GM23338 (cell line): ENCODE data around the gene GPRC5D. TPM values are rescaled to one million over a fixed set of nuclear protein-coding genes. Genes with fewer than 3 reads are reported as not detected.
A peak's percentile ranks its signal among the peaks of the same experiment; 100 is the strongest.

ENCODE experiments used
- ATAC-seq: fragments of 200-7000 bp; cut with Tn5 transposase; 3 replicates; pipeline ENCODE4 v1.9.1; 2020
- DNase-seq: peaks from one replicate; pipeline ENCODE4 v3.0.0-alpha.2; 2015; ENCODE audit warnings: low spot score
- H2AFZ ChIP-seq: fragments of 200-600 bp; sonication (generic); 2 replicates; pipeline ENCODE4 v1.8.0; 2016; ENCODE audit warnings: antibody characterized with exemption, mild to moderate bottlenecking, moderate library complexity
- H3F3A ChIP-seq: fragments of 200-600 bp; sonication (generic); replicated peaks from 2 replicates; pipeline ENCODE4 v1.8.0; 2017; ENCODE audit warnings: antibody characterized with exemption, mixed run types, low read depth
- H3K27ac ChIP-seq: fragments of 200-600 bp; sonication (generic); 2 replicates; pipeline ENCODE4 v1.6.1; 2016; ENCODE audit warnings: low read depth
- H3K27me3 ChIP-seq: fragments of 200-600 bp; sonication (generic); 2 replicates; pipeline ENCODE4 v1.8.0; 2016; ENCODE audit warnings: mild to moderate bottlenecking, mixed run types, moderate library complexity; ENCODE audit not compliant: insufficient read depth
- H3K36me3 ChIP-seq: fragments of 200-600 bp; sonication (generic); 2 replicates; pipeline ENCODE4 v1.8.0; 2016; ENCODE audit warnings: mild to moderate bottlenecking; ENCODE audit not compliant: insufficient read depth
- H3K4me1 ChIP-seq: fragments of 200-600 bp; sonication (generic); 2 replicates; pipeline ENCODE4 v1.8.0; 2016; ENCODE audit warnings: mild to moderate bottlenecking, moderate library complexity; ENCODE audit not compliant: insufficient read depth
- H3K4me2 ChIP-seq: fragments of 200-600 bp; sonication (generic); 2 replicates; pipeline ENCODE4 v1.7.1; 2017; ENCODE audit warnings: mixed run types
- H3K4me3 ChIP-seq: fragments of 200-600 bp; sonication (generic); 2 replicates; pipeline ENCODE4 v1.6.1; 2016; ENCODE audit warnings: mixed run types
- H3K79me2 ChIP-seq: fragments of 200-600 bp; sonication (generic); replicated peaks from 2 replicates; pipeline ENCODE4 v1.8.0; 2017; ENCODE audit warnings: mild to moderate bottlenecking; ENCODE audit not compliant: insufficient read depth
- H3K9me2 ChIP-seq: fragments of 200-600 bp; sonication (generic); 2 replicates; pipeline ENCODE4 v1.8.0; 2017; ENCODE audit not compliant: insufficient read depth
- H4K20me1 ChIP-seq: fragments of 200-600 bp; sonication (generic); replicated peaks from 2 replicates; pipeline ENCODE4 v1.8.0; 2017; ENCODE audit warnings: mild to moderate bottlenecking; ENCODE audit not compliant: insufficient read depth
- H3K27ac Mint-ChIP-seq: 2 replicates; pipeline ENCODE4 v1.8.0; 2020; ENCODE audit warnings: inconsistent platforms, mild to moderate bottlenecking, moderate library complexity, mixed read lengths
- H3K27me3 Mint-ChIP-seq: 3 replicates; pipeline ENCODE4 v1.8.0; 2022; ENCODE audit warnings: low read depth, mild to moderate bottlenecking, moderate library complexity, mixed read lengths, inconsistent platforms; ENCODE audit not compliant: insufficient read depth, poor library complexity
- H3K36me3 Mint-ChIP-seq: 3 replicates; pipeline ENCODE4 v1.8.0; 2021; ENCODE audit warnings: low read depth, mild to moderate bottlenecking, inconsistent platforms, moderate library complexity, mixed read lengths
- H3K4me1 Mint-ChIP-seq: 3 replicates; pipeline ENCODE4 v1.8.0; 2020; ENCODE audit warnings: mild to moderate bottlenecking, inconsistent platforms, mixed read lengths
- H3K4me3 Mint-ChIP-seq: 3 replicates; pipeline ENCODE4 v1.8.0; 2021; ENCODE audit warnings: moderate library complexity, mild to moderate bottlenecking, inconsistent platforms, mixed read lengths
- H3K9me3 Mint-ChIP-seq: 3 replicates; pipeline ENCODE4 v1.8.0; 2020; ENCODE audit warnings: moderate library complexity, mild to moderate bottlenecking, inconsistent platforms, mixed read lengths
- CTCF ChIP-seq, 2 experiments: fragments of 200-600 bp in 1 of 2; sonication (generic) in 1 of 2; conservative IDR thresholded peaks; 2 replicates each; pipeline versions ENCODE4 v1.5.1 to v1.6.1; 2016 to 2017; ENCODE audit warnings: antibody characterized with exemption in 2 of 2, low read depth in 2 of 2, mild to moderate bottlenecking in 2 of 2, moderate library complexity in 1 of 2
- EZH2 ChIP-seq: fragments of 200-600 bp; sonication (generic); IDR thresholded peaks from one replicate; pipeline ENCODE4 v1.8.0; 2017; ENCODE audit warnings: antibody characterized with exemption, mild to moderate bottlenecking, low read depth; ENCODE audit not compliant: unreplicated experiment
- JUNB ChIP-seq: IDR thresholded peaks from one replicate; pipeline ENCODE4 v1.6.1; 2016; ENCODE audit warnings: antibody characterized with exemption; ENCODE audit not compliant: unreplicated experiment
- POLR2AphosphoS5 ChIP-seq: IDR thresholded peaks from 2 replicates; pipeline ENCODE4 v1.6.1; 2016; ENCODE audit warnings: antibody characterized with exemption, low read depth
- REST ChIP-seq: IDR thresholded peaks from one replicate; pipeline ENCODE4 v1.6.1; 2018; ENCODE audit warnings: antibody characterized with exemption; ENCODE audit not compliant: unreplicated experiment
- STAT1 ChIP-seq: IDR thresholded peaks from one replicate; pipeline ENCODE4 v1.6.1; 2016; ENCODE audit warnings: antibody characterized with exemption; ENCODE audit not compliant: unreplicated experiment
- ZNF114 ChIP-seq: fragments of 250-450 bp; sonication (Bioruptor Pico); IDR thresholded peaks from 2 replicates; pipeline ENCODE4 v1.5.0; 2020; ENCODE audit warnings: mild to moderate bottlenecking, moderate library complexity
- ZNF331 ChIP-seq: fragments of 250-450 bp; sonication (Bioruptor Pico); IDR thresholded peaks from 2 replicates; pipeline ENCODE4 v1.5.0; 2020; ENCODE audit warnings: low read depth, mild to moderate bottlenecking, moderate library complexity
- polyA plus RNA-seq: library from polyadenylated mRNA; unstranded; fragments of >200 nt; fragmentation: Nextera tagmentation; extraction: Ambion mirVana; gene quantifications from 2 replicates; pipeline ENCODE4 v1.2.1, GENCODE V29; 2016
- total RNA-seq: library from RNA; depleted of rRNA; stranded (reverse); fragments of >200 nt; shearing (Covaris generic); gene quantifications from 2 replicates; pipeline ENCODE4 v1.2.3, GENCODE V29; 2014
- TF ChIP-seq, protein P1 (sequence below): fragments of 250-450 bp; sonication (Bioruptor Pico); IDR thresholded peaks from 2 replicates; pipeline ENCODE4 v1.5.0; 2020; ENCODE audit warnings: mild to moderate bottlenecking, moderate library complexity

Gene GPRC5D
- total and polyA plus RNA-seq, 2 experiments from 2014 or later, result not detected

DNA sequence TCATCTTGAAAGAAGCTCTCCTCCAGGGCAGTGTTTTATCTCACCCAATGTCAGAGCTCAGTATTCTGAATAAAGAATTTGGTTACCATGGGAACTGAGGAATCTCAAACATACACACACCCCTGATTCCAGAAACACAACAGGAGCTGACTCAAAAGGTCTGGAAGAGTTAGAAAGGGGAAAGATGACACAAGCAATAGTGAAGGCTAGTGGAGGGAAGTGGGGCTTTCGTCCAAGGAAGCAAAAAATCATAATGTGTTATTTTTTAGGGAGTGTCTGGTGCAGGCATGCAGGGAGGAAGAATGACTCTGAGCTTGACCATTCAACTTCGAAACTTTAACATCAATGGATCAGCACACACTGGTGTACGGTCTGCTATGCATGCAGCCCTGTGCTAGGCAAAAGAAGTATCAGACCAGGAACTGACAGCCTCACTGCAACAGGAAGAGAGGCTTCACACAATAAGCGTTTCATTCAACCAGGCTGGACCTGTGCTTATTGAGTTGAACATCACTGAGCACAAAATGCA is 27.8 kb upstream of the GPRC5D start:
- ATAC-seq, result no peak
- Mint-ChIP-seq H3K4me3 (no peak overlapping the region), H3K36me3 (peaks cover 19% of the 10 kb centered on the region), H3K27ac (no peak overlapping the region), H3K9me3 (no peaks in the 10 kb centered on the region), H3K27me3 (no peaks in the 10 kb centered on the region), H3K4me1 (peaks cover 6% of the 10 kb centered on the region; the same call in 1 of the 3 replicates)
- H2AFZ ChIP-seq, result no peak overlapping the region
- H3K36me3 ChIP-seq, result peaks cover 6% of the 10 kb centered on the region
- no peak overlapping the region for H3K4me3 ChIP-seq
- H3K27me3 ChIP-seq, result no peaks in the 10 kb centered on the region
- no peak for TF ChIP-seq JUNB
- no peak for TF ChIP-seq ZNF331 (CRISPR knock-in tag)
- no peak for TF ChIP-seq POLR2AphosphoS5
- TF ChIP-seq STAT1, result no peak
- TF ChIP-seq, protein P1, sequence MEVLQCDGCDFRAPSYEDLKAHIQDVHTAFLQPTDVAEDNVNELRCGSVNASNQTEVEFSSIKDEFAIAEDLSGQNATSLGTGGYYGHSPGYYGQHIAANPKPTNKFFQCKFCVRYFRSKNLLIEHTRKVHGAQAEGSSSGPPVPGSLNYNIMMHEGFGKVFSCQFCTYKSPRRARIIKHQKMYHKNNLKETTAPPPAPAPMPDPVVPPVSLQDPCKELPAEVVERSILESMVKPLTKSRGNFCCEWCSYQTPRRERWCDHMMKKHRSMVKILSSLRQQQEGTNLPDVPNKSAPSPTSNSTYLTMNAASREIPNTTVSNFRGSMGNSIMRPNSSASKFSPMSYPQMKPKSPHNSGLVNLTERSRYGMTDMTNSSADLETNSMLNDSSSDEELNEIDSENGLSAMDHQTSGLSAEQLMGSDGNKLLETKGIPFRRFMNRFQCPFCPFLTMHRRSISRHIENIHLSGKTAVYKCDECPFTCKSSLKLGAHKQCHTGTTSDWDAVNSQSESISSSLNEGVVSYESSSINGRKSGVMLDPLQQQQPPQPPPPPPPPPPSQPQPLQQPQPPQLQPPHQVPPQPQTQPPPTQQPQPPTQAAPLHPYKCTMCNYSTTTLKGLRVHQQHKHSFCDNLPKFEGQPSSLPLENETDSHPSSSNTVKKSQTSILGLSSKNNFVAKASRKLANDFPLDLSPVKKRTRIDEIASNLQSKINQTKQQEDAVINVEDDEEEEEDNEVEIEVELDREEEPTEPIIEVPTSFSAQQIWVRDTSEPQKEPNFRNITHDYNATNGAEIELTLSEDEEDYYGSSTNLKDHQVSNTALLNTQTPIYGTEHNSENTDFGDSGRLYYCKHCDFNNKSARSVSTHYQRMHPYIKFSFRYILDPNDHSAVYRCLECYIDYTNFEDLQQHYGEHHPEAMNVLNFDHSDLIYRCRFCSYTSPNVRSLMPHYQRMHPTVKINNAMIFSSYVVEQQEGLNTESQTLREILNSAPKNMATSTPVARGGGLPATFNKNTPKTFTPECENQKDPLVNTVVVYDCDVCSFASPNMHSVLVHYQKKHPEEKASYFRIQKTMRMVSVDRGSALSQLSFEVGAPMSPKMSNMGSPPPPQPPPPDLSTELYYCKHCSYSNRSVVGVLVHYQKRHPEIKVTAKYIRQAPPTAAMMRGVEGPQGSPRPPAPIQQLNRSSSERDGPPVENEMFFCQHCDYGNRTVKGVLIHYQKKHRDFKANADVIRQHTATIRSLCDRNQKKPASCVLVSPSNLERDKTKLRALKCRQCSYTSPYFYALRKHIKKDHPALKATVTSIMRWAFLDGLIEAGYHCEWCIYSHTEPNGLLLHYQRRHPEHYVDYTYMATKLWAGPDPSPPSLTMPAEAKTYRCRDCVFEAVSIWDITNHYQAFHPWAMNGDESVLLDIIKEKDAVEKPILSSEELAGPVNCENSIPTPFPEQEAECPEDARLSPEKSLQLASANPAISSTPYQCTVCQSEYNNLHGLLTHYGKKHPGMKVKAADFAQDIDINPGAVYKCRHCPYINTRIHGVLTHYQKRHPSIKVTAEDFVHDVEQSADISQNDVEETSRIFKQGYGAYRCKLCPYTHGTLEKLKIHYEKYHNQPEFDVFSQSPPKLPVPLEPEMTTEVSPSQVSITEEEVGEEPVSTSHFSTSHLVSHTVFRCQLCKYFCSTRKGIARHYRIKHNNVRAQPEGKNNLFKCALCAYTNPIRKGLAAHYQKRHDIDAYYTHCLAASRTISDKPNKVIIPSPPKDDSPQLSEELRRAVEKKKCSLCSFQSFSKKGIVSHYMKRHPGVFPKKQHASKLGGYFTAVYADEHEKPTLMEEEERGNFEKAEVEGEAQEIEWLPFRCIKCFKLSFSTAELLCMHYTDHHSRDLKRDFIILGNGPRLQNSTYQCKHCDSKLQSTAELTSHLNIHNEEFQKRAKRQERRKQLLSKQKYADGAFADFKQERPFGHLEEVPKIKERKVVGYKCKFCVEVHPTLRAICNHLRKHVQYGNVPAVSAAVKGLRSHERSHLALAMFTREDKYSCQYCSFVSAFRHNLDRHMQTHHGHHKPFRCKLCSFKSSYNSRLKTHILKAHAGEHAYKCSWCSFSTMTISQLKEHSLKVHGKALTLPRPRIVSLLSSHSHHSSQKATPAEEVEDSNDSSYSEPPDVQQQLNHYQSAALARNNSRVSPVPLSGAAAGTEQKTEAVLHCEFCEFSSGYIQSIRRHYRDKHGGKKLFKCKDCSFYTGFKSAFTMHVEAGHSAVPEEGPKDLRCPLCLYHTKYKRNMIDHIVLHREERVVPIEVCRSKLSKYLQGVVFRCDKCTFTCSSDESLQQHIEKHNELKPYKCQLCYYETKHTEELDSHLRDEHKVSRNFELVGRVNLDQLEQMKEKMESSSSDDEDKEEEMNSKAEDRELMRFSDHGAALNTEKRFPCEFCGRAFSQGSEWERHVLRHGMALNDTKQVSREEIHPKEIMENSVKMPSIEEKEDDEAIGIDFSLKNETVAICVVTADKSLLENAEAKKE (CRISPR knock-in tag), result no peak
- no peak for TF ChIP-seq REST
- no peak for TF ChIP-seq EZH2
- TF ChIP-seq CTCF (conservative IDR thresholded peaks at IDR 0.05; ENCODE audit: low read depth in 2 of 2), result no peak
- TF ChIP-seq ZNF114 (CRISPR knock-in tag), result no peak
- H3K79me2 ChIP-seq, result no peaks in the 10 kb centered on the region
- no peak overlapping the region for H3K27ac ChIP-seq
- no peaks in the 10 kb centered on the region for H3K4me1 ChIP-seq
- peak; percentile 69 for DNase-seq
- no peak overlapping the region for H3K4me2 ChIP-seq
- H3F3A ChIP-seq, result no peaks in the 10 kb centered on the region
- H4K20me1 ChIP-seq, result no peaks in the 10 kb centered on the region; the same call in 1 of the 2 replicates
- no peaks in the 10 kb centered on the region for H3K9me2 ChIP-seq
